Measurements from ENCODE around the gene ERAP2.

DNA sequence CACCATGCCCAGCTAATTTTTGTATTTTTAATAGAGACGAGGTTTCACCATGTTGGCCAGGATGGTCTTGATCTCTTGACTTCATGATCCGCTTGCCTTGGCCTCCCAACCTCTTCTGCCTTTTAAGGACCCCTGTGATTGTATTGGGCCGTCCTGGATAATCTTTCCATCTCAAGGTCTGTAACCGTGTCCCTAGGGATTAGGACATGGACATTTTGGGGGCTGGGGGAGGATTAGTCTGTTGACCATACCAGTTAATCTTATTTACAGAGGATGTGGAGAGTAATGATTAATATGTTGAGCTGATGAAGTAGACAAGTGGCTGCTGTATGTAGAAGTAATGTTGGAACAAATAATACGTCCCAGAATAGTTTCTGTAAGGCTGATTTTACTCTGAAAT, 82.7 kb downstream of the ERAP2 start:
- TF ChIP-seq, protein P1, sequence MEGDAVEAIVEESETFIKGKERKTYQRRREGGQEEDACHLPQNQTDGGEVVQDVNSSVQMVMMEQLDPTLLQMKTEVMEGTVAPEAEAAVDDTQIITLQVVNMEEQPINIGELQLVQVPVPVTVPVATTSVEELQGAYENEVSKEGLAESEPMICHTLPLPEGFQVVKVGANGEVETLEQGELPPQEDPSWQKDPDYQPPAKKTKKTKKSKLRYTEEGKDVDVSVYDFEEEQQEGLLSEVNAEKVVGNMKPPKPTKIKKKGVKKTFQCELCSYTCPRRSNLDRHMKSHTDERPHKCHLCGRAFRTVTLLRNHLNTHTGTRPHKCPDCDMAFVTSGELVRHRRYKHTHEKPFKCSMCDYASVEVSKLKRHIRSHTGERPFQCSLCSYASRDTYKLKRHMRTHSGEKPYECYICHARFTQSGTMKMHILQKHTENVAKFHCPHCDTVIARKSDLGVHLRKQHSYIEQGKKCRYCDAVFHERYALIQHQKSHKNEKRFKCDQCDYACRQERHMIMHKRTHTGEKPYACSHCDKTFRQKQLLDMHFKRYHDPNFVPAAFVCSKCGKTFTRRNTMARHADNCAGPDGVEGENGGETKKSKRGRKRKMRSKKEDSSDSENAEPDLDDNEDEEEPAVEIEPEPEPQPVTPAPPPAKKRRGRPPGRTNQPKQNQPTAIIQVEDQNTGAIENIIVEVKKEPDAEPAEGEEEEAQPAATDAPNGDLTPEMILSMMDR (IDR thresholded peaks at IDR 0.05), result no peak
- no peak for TF ChIP-seq EP300 (IDR thresholded peaks at IDR 0.05)
